ENCODE data around the gene CFHR3. TPM values are rescaled to one million over a fixed set of nuclear protein-coding genes. Genes with fewer than 3 reads are reported as not detected.
"Not testable (repeated sequence)": the region's sequence is repeated elsewhere in the genome, so short reads cannot be mapped to it uniquely, and the experiment has no call there.

The CFHR3 gene
- total RNA-seq, 1 experiment from 2014 or later = not detected

DNA sequence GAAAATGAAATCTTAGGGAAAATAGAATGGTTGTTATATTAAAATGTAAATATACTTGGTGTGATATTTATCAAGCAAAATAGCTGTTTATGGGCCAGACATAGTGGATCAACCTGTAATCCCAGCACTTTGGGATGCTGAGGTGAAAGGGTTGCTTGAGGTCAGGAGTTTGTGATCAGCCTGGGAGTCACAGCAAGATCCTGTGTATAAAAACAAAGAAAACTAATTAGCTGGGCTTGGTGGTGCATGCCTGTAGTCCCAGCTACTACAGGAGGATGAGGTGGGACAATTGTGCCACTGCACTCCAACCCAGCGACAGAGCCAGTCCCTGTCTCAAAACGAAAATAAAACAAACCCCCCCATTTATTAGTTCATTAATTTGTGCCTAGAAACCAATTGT is 23.3 kb downstream of the CFHR3 start:
- H2AFZ ChIP-seq (ENCODE audit: low read length) = no peak overlapping the region
- ChIA-PET CTCF (no interaction called here), POLR2A (ENCODE audit: unreplicated experiment) (no interaction called here)
- H3K4me3 ChIP-seq (ENCODE audit: low read length) = no peak overlapping the region
- H3F3A ChIP-seq (ENCODE audit: low read length, unreplicated experiment) = no peaks in the 10 kb centered on the region
- TF ChIP-seq EZH2phosphoT487 (IDR thresholded peaks at IDR 0.05; ENCODE audit: borderline replicate concordance, low read length) (no peak), EZH2 (IDR thresholded peaks at IDR 0.05; ENCODE audit: low read length, unreplicated experiment) (no peak)
- TF ChIP-seq, protein P1, sequence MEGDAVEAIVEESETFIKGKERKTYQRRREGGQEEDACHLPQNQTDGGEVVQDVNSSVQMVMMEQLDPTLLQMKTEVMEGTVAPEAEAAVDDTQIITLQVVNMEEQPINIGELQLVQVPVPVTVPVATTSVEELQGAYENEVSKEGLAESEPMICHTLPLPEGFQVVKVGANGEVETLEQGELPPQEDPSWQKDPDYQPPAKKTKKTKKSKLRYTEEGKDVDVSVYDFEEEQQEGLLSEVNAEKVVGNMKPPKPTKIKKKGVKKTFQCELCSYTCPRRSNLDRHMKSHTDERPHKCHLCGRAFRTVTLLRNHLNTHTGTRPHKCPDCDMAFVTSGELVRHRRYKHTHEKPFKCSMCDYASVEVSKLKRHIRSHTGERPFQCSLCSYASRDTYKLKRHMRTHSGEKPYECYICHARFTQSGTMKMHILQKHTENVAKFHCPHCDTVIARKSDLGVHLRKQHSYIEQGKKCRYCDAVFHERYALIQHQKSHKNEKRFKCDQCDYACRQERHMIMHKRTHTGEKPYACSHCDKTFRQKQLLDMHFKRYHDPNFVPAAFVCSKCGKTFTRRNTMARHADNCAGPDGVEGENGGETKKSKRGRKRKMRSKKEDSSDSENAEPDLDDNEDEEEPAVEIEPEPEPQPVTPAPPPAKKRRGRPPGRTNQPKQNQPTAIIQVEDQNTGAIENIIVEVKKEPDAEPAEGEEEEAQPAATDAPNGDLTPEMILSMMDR (conservative IDR thresholded peaks at IDR 0.05; ENCODE audit: low read depth, low read length) = no peak
- H3K9me3 ChIP-seq (ENCODE audit: low read length) = no peaks in the 10 kb centered on the region
- no peaks in the 10 kb centered on the region for H3K27me3 ChIP-seq (ENCODE audit: low read length)
- H3K4me2 ChIP-seq (ENCODE audit: low read length) = no peak overlapping the region
- H3K79me2 ChIP-seq (ENCODE audit: low read length) = no peaks in the 10 kb centered on the region
- intact Hi-C loops (cut with micrococcal nuclease) = no loop called here
- no peak overlapping the region for H3K9ac ChIP-seq (ENCODE audit: low read length)
- no peaks in the 10 kb centered on the region for H4K20me1 ChIP-seq (ENCODE audit: low read length)
- no peaks in the 10 kb centered on the region for H3K36me3 ChIP-seq (ENCODE audit: low read depth, low read length)
- no peaks in the 10 kb centered on the region for H3K9me2 ChIP-seq (replicated peaks; ENCODE audit: low read length)
- DNase-seq = no peak
- BruUV-seq (replicated peaks) = no TSS peak
- no peaks in the 10 kb centered on the region for H3K4me1 ChIP-seq (ENCODE audit: insufficient read depth, low read length)
- no peak overlapping the region for H3K27ac ChIP-seq (ENCODE audit: low read length)
- ATAC-seq = no peak

DNA sequence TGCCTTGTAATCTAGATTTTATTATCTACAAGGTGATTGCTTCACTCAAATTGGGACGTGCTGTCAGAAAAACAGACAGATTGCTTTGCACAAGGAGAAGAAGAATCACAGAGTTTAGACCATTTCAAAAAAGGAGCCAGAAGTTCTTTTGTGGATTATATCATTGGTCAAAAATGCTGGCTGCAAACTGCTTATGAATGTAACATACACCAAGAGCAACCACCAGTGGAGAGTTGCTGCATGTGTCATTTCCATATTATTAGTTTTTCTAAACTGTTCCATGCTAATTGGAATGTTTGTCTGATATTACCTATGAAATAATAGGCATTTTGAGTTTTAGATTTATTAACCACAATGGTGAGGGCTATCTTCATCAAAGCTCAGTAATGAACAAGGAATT is 27.3 kb downstream of the CFHR3 start:
- H4K20me1 ChIP-seq (ENCODE audit: low read length); H2AFZ ChIP-seq (ENCODE audit: low read length); DNase-seq; BruUV-seq (replicated peaks); intact Hi-C loops (cut with micrococcal nuclease); POLR2A ChIA-PET (ENCODE audit: unreplicated experiment); ATAC-seq; H3K9ac ChIP-seq (ENCODE audit: low read length); H3F3A ChIP-seq (ENCODE audit: low read length, unreplicated experiment); H3K79me2 ChIP-seq (ENCODE audit: low read length); H3K4me1 ChIP-seq (ENCODE audit: insufficient read depth, low read length); H3K4me3 ChIP-seq (ENCODE audit: low read length); H3K36me3 ChIP-seq (ENCODE audit: low read depth, low read length); H3K9me3 ChIP-seq (ENCODE audit: low read length); H3K27me3 ChIP-seq (ENCODE audit: low read length); H3K27ac ChIP-seq (ENCODE audit: low read length); CTCF ChIA-PET; H3K4me2 ChIP-seq (ENCODE audit: low read length); H3K9me2 ChIP-seq (replicated peaks; ENCODE audit: low read length): not testable (repeated sequence)

DNA sequence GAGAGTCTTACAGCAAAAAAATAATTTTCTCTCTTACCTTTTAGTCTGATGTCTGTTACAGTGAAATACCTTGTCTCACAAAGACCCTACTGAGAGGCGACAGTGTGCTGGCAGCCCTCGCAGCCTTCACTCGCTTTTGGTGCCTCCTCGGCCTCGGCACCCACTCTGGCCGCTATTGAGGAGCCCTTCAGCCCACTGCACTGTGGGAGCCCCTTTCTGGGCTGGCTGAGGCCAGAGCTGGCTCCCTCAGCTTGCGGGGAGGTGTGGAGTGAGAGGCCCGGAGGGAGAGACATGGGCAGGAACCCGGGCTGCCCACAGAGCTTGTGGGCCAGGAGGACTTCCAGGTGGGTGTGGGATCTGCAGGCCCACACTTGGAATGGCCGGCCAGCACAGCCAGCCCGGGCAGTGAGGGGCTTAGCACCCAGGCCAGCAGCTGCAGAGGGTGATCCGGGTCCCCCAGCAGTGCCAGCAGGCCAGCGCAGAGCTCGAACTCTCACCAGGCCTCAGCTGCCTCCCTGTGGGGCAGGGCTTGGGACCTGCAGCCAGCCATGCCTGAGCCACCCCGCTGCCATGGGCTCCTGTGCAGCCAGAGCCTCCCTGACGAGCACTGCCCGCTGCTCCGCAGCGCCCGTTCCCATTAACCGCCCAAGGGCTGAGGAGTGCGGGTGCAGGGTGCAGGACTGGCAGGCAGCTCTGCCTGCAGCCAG is 34.0 kb downstream of the CFHR3 start:
- no peak overlapping the region for H3K4me2 ChIP-seq (ENCODE audit: low read length)
- intact Hi-C loops (cut with micrococcal nuclease) = no loop called here
- no peaks in the 10 kb centered on the region for H3K9me3 ChIP-seq (ENCODE audit: low read length)
- no peaks in the 10 kb centered on the region for H3K9me2 ChIP-seq (replicated peaks; ENCODE audit: low read length)
- no peaks in the 10 kb centered on the region for H3K36me3 ChIP-seq (ENCODE audit: low read depth, low read length)
- H3F3A ChIP-seq (ENCODE audit: low read length, unreplicated experiment) = no peaks in the 10 kb centered on the region
- no peak overlapping the region for H2AFZ ChIP-seq (ENCODE audit: low read length)
- no peaks in the 10 kb centered on the region for H3K27me3 ChIP-seq (ENCODE audit: low read length)
- H4K20me1 ChIP-seq (ENCODE audit: low read length) = no peaks in the 10 kb centered on the region
- DNase-seq (no peak), ATAC-seq (no peak)
- no peak overlapping the region for H3K4me3 ChIP-seq (ENCODE audit: low read length)
- H3K4me1 ChIP-seq (ENCODE audit: insufficient read depth, low read length) = no peaks in the 10 kb centered on the region
- H3K27ac ChIP-seq (ENCODE audit: low read length) = no peak overlapping the region
- POLR2A ChIA-PET (ENCODE audit: unreplicated experiment) = no interaction called here
- TF ChIP-seq EZH2phosphoT487 (IDR thresholded peaks at IDR 0.05; ENCODE audit: borderline replicate concordance, low read length) (no peak), EZH2 (IDR thresholded peaks at IDR 0.05; ENCODE audit: low read length, unreplicated experiment) (no peak)
- TF ChIP-seq, protein P1 (conservative IDR thresholded peaks at IDR 0.05; ENCODE audit: low read depth, low read length) = no peak
- CTCF ChIA-PET = no interaction called here
- no peaks in the 10 kb centered on the region for H3K79me2 ChIP-seq (ENCODE audit: low read length)
- no peak overlapping the region for H3K9ac ChIP-seq (ENCODE audit: low read length)
- no TSS peak for BruUV-seq (replicated peaks)

- BruUV-seq (replicated peaks); H3K9ac ChIP-seq (ENCODE audit: low read length); POLR2A ChIA-PET (ENCODE audit: unreplicated experiment); H3K4me2 ChIP-seq (ENCODE audit: low read length); DNase-seq; ATAC-seq; H3K9me3 ChIP-seq (ENCODE audit: low read length); H3K9me2 ChIP-seq (replicated peaks; ENCODE audit: low read length); intact Hi-C loops (cut with micrococcal nuclease); H3K27me3 ChIP-seq (ENCODE audit: low read length); H3K27ac ChIP-seq (ENCODE audit: low read length); H3K4me3 ChIP-seq (ENCODE audit: low read length); H3F3A ChIP-seq (ENCODE audit: low read length, unreplicated experiment); H3K4me1 ChIP-seq (ENCODE audit: insufficient read depth, low read length); H4K20me1 ChIP-seq (ENCODE audit: low read length); H3K36me3 ChIP-seq (ENCODE audit: low read depth, low read length); H3K79me2 ChIP-seq (ENCODE audit: low read length); CTCF ChIA-PET; H2AFZ ChIP-seq (ENCODE audit: low read length): not testable (repeated sequence)
Observed at GRCh38 chr1:196817442-196817841, 42.8 kb downstream of the CFHR3 start.

DNA sequence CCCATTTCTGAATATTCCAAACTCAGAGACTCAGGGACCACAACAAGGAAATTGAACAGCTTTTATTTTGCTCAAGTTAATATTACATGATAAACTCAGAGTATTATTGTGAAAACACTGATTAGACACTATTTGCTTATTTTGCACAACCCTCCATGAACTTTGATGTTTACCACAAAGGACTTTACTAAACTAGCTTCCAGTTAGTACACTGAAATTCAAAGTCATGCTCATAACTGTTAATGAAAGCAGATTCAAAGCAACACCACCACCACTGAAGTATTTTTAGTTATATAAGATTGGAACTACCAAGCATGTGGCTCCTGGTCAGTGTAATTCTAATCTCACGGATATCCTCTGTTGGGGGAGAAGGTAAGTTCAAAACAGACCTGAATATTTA is 44.9 kb downstream of the CFHR3 start, which contains the start of gene CFHR1:
Gene CFHR1, plus strand, starts transcription at position 201 of the 400 bp plus-strand sequence. Its CDS starts 114 bp downstream, at position 315.
- H3K4me2 ChIP-seq (ENCODE audit: low read length); BruUV-seq (replicated peaks); H3K9me3 ChIP-seq (ENCODE audit: low read length); H3K79me2 ChIP-seq (ENCODE audit: low read length); H3K4me3 ChIP-seq (ENCODE audit: low read length); intact Hi-C loops (cut with micrococcal nuclease); ATAC-seq; H3F3A ChIP-seq (ENCODE audit: low read length, unreplicated experiment); H3K36me3 ChIP-seq (ENCODE audit: low read depth, low read length); DNase-seq; H3K9me2 ChIP-seq (replicated peaks; ENCODE audit: low read length); CTCF ChIA-PET; POLR2A ChIA-PET (ENCODE audit: unreplicated experiment); H3K9ac ChIP-seq (ENCODE audit: low read length); H4K20me1 ChIP-seq (ENCODE audit: low read length); H2AFZ ChIP-seq (ENCODE audit: low read length); H3K27ac ChIP-seq (ENCODE audit: low read length); H3K27me3 ChIP-seq (ENCODE audit: low read length); H3K4me1 ChIP-seq (ENCODE audit: insufficient read depth, low read length): not testable (repeated sequence)
